GM21515 (cell line): Measurements from ENCODE around the gene GRK4.
A peak's percentile ranks its signal among the peaks of the same experiment; 100 is the strongest.
"Not testable (repeated sequence)": the region's sequence is repeated elsewhere in the genome, so short reads cannot be mapped to it uniquely, and the experiment has no call there.

Source experiments
- ATAC-seq: cut with Tn5 transposase; IDR thresholded peaks from one replicate; pipeline ENCODE4 v1.9.1; 2021; ENCODE audit not compliant: unreplicated experiment

Gene GRK4

DNA sequence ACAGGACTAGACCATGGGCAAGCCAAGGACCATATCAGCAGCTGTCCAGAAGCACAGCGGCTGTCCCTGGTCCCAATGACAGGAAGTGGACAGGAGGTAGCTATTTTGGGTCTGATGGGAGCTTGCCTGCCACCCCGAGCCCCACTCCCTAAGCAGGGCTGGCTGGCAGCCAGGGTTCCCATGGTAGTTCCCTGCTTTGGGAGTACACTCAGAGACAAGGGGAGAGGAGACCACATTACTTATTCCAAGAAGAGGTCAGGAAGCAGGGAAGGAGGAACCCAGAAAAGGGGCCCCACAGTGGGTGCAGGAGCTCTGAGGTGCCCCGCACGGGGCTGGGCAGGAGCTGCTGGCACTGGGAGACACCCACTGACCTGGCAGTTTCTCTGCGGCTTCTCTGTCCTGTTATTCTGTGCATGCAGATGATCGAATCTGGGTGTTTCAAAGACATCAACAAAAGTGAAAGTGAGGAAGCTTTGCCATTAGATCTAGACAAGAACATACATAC lies 74.6 kb downstream of the GRK4 start:
- ATAC-seq = no peak

DNA sequence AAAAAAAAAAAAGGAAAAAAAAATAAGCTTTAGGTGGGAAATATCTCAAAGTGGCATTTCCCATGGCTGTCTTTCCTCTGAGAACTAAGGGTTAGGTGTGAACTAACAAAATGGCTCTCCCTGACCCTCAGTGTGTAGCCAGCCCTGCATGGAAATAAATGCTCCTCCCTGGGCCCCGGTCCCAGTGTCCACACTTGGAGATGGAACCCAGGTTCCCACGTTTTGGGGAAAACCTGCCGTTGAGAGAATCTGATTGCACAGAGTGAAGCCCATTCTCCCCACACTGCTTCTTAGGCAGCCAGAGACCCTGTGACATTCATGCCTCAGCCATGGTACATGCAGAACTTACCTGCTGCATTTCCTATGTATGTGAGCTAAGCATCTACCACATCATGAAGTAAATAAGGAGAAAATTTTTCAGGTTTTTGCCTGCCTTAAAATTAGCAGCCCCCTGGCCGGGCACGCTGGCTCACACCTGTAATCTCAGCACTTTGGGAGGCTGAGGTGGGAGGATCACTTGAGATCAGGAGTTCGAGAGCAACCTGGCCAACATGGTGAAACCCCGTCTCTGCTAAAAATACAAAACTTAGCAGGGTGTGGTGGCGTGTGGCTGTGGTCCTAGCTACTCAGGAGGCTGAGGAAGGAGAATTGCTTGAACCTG lies 76.5 kb downstream of the GRK4 start:
- ATAC-seq = no peak

GRCh38 chr4:3040452-3041191 lies 77.3 kb downstream of the GRK4 start:
- ATAC-seq = peak; percentile 41

DNA sequence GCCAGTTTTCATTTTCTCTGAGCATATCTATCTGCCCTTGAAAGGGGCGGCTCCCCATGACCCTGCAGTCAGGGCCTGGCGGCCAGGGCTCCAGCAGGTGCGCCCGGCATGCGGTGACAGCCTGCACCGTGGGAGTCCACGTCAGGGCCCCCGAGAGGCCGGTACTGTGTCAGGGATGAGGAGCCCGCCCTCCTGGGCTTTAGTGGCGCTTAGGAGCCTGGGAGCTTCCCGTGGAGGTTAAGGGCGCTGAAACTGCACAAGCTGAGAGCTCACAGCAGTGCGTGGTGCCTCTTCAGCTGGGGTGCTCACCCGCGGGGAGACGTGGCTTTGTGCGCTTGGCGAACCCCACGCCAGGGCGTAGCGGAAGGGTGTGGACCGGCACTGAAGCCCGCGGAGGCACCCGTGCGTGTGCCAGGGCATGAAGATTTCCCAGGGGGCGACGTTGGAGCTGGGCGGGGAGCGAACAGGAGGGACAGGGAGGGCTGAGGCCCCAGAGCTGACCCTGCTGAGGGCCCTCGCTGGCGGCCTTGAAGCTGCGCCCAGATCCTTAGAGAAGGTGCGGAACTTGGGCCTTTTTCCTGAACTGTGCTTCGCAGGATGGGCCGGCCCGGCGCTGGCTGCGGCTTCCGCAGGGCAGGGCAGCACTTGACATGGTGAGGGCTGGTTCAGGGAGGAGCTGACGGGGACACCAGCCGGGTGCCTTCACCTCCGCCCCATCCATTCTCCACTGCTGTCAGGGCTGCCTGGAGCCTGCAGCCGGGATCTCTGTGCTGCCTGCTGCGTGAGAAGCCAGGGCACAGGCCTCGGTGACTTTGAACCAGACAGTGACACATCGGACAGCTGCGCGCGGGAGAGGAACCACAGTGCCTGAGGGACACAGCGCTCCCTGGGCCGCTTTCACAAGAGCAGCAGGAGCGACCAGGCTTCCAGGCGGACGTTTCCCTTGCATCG lies 78.1 kb downstream of the GRK4 start:
- ATAC-seq = no peak

DNA sequence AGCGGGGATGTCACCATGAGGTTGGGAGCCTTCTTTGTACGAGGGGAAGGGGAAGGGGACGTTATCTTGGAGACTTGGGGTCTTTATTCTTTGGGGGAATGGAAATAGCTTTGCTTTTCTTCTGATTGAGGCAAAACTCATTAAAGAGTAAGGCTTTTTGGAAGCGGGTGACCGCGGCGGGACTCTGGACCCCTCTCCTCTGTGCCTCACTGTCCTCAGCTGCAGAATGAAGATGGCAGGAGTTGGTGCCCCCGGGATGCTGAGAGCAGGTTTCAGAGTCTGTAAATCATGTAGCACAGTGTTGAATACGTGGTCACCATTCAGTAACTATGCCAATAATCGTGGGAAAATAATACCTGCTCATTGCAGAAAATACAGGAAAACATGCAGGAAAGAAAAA lies 78.9 kb downstream of the GRK4 start:
- ATAC-seq = no peak

DNA sequence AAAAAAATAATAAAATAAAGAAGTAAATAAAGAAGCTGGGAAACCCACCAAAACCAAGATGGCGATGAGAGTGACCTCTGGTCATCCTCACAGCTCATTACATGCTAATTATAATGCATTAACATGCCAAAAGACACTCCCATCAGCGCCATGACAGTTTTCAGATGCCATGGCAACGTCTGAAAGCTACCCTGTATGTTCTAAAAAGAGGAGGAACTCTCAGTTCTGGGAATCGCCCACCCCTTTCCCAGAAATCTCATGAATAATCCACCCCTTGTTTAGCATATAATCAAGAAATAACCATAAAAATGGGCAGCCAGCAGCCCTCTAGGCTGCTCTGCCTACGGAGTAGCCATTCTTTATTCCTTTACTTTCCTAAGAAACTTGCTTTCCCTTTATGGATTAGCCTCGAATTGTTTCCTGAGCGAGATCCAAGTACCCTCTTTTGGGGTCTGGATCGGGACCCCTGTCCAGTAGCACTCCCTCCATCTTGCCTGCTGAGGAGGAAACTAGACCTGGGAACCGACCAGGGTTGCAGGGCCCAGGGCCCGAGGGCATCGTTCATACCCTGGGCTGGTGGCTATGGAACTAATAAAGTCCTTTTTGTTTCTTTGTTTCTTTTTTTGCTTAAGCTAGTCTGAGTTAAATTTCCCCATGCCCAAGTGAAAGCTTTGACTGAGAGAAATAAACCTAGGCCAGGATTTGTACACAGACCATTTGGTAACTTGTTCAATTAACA lies 80.1 kb downstream of the GRK4 start:
- no peak for ATAC-seq

- no peak for ATAC-seq
Observed at GRCh38 chr4:3044870-3045819, 81.8 kb downstream of the GRK4 start.

DNA sequence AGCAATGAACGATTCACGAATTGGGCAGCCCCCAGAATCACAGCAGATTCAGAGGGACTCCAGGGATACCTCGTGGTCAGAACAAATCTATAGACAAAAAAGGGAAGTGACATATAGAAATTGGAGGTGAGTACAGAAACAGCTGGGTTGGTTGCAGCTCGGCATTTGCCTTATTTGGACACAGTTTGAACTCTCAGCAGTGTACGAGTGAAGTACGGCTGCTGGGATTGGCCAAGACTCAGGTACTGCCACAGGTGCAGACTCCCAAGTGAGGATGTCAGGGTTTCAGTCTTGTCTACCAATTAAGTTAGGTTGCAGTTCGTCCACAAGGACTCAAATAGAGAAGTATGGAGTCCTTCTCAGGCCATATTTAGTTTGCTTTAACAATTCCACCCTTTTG lies 82.8 kb downstream of the GRK4 start:
- no peak for ATAC-seq

GRCh38 chr4:3046623-3047022 lies 83.3 kb downstream of the GRK4 start:
- no peak for ATAC-seq

DNA sequence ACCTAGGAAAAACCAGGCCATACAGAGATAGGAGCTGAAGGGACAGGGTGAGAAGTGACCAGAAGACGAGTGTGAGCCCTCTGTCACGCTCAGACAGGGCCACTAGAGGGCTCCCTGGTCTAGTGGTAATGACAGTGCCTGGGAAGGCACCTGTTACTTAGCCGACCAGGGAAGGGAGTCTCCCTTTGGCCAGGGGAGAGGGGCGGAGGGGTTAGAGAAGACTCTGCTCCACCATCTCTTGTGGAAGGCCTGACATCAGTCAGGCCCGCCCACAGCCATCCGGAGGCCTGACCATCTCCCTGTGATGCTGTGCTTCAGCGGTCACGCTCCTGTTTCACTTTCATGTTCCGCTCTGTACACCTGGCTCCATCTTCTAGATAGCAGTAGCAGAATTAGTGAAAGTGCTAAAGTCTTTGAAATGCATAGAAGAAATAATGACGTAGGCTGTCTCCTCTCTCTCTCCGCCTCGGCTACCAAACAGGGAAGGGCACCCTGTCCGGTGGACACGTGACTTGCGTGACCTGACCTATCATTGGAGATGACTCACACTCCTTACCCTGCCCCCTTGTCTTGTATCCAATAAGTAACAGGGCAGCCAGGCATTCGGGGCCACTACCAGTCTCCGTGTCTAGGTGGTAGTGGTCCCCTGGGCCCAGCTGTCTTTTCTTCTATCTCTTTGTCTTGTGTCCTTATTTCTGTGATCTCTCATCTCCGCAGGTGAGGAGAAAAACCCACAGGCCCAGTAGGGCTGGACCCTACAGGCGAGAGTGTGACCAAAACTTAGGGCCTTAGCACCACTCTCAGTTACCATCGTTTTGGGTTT lies 84.3 kb downstream of the GRK4 start:
- ATAC-seq = peak; percentile 90

DNA sequence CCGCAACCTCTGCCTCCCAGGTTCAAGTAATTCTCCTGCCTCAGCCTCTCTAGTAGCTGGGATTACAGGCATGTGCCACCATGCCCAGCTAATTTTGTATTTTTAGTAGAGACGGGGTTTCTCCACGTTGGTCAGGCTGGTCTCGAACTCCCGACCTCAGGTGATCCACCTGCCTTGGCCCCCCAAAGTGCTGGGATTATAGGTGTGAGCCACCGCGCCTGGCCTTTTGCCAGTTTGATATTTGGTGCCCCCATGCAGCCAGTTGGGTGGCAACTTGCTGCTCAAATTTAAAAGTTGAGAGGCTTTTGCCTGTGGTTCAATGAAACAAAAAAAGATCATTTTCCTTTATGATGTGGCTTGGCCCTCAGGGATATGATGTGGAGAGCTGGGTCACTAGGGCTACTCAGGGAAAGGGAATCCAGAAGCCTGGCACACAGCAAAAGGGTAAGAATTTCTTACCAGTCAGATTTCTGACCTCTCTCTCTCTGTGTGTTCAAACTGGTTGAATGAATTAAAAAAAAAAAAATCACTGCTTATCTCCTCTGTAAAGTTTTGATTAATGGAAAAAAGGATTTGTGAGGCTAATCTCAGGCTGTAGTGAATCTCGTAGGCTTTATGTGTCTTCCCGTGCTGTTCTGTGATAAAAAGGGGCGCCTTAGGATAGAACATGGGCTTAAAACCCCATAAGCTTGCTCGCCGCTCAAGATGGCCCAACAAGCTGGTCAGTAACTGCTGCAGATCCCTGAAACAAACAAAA lies 87.9 kb downstream of the GRK4 start:
- ATAC-seq = not testable (repeated sequence)

GRCh38 chr4:3054169-3054759 lies 90.9 kb downstream of the GRK4 start:
- ATAC-seq = no peak

GRCh38 chr4:3059943-3060342 lies 96.6 kb downstream of the GRK4 start:
- no peak for ATAC-seq

DNA sequence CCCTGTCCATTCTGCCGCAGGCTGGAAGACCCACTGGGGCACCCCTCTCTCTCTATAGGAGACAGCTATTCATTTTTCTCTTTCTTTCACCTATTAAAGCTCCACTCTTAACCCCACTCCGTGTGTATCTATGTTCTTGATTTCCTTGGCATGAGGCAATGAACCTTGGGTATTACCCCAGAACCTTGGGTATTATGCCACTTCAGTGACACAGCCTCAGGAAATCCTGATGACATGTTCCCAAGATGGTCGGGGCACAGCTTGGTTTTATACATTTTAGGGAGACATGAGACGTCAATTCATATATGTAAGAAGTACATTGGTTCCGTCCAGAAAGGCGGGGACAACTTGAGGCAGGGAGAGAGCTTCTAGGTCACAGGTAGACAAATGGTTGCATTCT lies 97.6 kb downstream of the GRK4 start:
- no peak for ATAC-seq

GRCh38 chr4:3062471-3062870 lies 99.1 kb downstream of the GRK4 start:
- no peak for ATAC-seq

- ATAC-seq = no peak
Observed at GRCh38 chr4:3065551-3065950, 102.2 kb downstream of the GRK4 start.

DNA sequence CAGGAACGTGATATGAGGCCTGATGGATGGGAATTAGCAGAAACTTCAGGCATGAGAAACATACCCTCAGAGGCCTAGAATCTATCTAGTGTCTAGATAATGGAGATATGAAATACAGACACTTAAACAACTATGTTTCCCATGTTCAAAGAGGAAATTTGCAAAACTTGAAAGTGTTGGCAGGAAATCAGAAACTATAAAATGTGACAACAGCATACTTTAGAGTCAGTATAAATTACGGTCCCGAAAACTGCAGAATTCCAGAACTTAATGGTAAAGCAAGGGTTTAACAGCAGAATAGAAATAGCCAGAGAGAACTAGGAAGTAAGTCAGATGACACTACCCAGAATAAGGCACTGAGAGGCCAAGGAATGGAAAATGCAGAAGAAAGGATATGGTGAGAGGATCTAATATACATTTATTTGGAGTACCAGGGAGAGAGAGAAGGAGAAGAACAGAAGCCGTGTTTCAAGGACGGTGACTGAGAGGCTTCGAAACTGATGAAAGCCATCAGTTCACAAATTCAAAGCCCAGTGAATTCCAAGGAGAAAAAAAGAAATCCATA lies 103.5 kb downstream of the GRK4 start:
- no peak for ATAC-seq
